PC-9 (cell line): Measurements from ENCODE around the gene FAM199X. TPM values are rescaled to one million over a fixed set of nuclear protein-coding genes. Genes with fewer than 3 reads are reported as not detected.

Experiments
- BruUV-seq: library from RNA; stranded (reverse); fragments of 400-500 nt; replicated peaks from 2 replicates; lab custom pipeline; 2021; lab: Mats Ljungman, UMichigan
- CTCF ChIA-PET: fragments of 300-600 bp; sonication (Branson Sonifier 250); formaldehyde crosslinking; loops from one replicate; lab custom pipeline; 2022; ENCODE audit warnings: antibody characterized with exemption; lab: Charles Lee
- POLR2A ChIA-PET: fragments of 300-600 bp; sonication (Branson Sonifier 250); formaldehyde crosslinking; loops from one replicate; lab custom pipeline; 2022; ENCODE audit warnings: antibody characterized with exemption; ENCODE audit not compliant: unreplicated experiment; lab: Charles Lee
- DNase-seq, 2 experiments: peaks; one replicate each; pipeline versions ENCODE4 v3.0.0 to v3.0.0-alpha.2; 2015 to 2022; ENCODE audit warnings: mixed read lengths in 1 of 2
- H2AFZ ChIP-seq: fragments of 200-600 bp; sonication (generic); 2 replicates; pipeline ENCODE4 v1.8.1; 2017; ENCODE audit warnings: antibody characterized with exemption
- H3F3A ChIP-seq: fragments of 200-600 bp; sonication (generic); 2 replicates; pipeline ENCODE4 v1.8.1; 2017; ENCODE audit warnings: antibody characterized with exemption, mild to moderate bottlenecking, low read depth; ENCODE audit not compliant: insufficient read depth
- H3K27ac ChIP-seq: fragments of 200-600 bp; sonication (generic); 2 replicates; pipeline ENCODE4 v1.6.1; 2016; ENCODE audit warnings: mixed run types
- H3K27me3 ChIP-seq: fragments of 200-600 bp; sonication (generic); 2 replicates; pipeline ENCODE4 v1.6.1; 2016; ENCODE audit warnings: low read depth, mixed run types; ENCODE audit not compliant: insufficient read depth
- H3K36me3 ChIP-seq: fragments of 200-600 bp; sonication (generic); 2 replicates; pipeline ENCODE4 v1.6.1; 2016; ENCODE audit warnings: low read depth, mixed run types
- H3K4me1 ChIP-seq: fragments of 200-600 bp; sonication (generic); replicated peaks from 2 replicates; pipeline ENCODE4 v1.6.1; 2016; ENCODE audit warnings: mixed run types; ENCODE audit not compliant: insufficient read depth
- H3K4me2 ChIP-seq: fragments of 200-600 bp; sonication (generic); 2 replicates; pipeline ENCODE4 v1.6.1; 2017; ENCODE audit warnings: mixed run types
- H3K4me3 ChIP-seq: fragments of 200-600 bp; sonication (generic); 2 replicates; pipeline ENCODE4 v1.6.1; 2016; ENCODE audit warnings: mixed run types
- H3K79me2 ChIP-seq: fragments of 200-600 bp; sonication (generic); 2 replicates; pipeline ENCODE4 v1.6.1; 2017; ENCODE audit warnings: low read depth, mixed run types
- H3K9me2 ChIP-seq: fragments of 200-600 bp; sonication (generic); 2 replicates; pipeline ENCODE4 v1.8.1; 2017; ENCODE audit warnings: mild to moderate bottlenecking; ENCODE audit not compliant: insufficient read depth
- H3K9me3 ChIP-seq: fragments of 200-600 bp; sonication (generic); 2 replicates; pipeline ENCODE4 v1.8.1; 2016; ENCODE audit warnings: low read depth; ENCODE audit not compliant: insufficient read depth
- H4K20me1 ChIP-seq: fragments of 200-600 bp; sonication (generic); 2 replicates; pipeline ENCODE4 v1.8.1; 2017; ENCODE audit not compliant: insufficient read depth
- EZH2 ChIP-seq: fragments of 200-600 bp; sonication (generic); IDR thresholded peaks from 2 replicates; pipeline ENCODE4 v1.8.0; 2017; ENCODE audit warnings: antibody characterized with exemption, low read depth
- intact Hi-C: fragments of 100-400 bp; cut with micrococcal nuclease; formaldehyde crosslinking; loops from one replicate; pipeline ENCODE4 v1.10.0; 2022; ENCODE audit not compliant: unreplicated experiment
- total RNA-seq: library from RNA; stranded (reverse); gene quantifications from 2 replicates; pipeline ENCODE4 v1.2.3, GENCODE V29; 2021
- TF ChIP-seq, protein P1 (sequence below): fragments of 200-600 bp; sonication (generic); conservative IDR thresholded peaks from 2 replicates; pipeline ENCODE4 v1.6.1; 2017; ENCODE audit warnings: mixed run types, antibody characterized with exemption, mild to moderate bottlenecking, moderate library complexity

The FAM199X gene
- total RNA-seq, 1 experiment from 2014 or later, result 35.7 TPM

DNA sequence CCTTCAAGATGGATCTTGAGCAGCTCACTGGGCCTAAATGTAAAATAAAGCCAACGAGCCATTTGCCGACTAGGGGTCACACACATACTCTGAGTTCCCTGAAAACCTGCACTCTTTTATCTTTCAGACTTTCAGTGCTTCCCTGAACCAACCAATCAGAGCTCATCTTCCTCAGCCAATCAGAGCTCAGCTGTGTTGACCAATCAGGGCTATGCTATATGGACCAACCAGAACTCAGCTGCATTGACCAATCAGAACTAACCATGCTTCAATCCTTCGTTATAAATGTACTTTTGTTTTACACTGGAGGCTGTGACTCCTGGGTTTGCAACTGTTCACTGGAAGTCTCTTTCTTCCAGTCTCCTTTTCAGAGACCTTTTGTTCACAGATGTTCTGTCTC, 28.8 kb upstream of the FAM199X start:
- H3K36me3 ChIP-seq, result no peaks in the 10 kb centered on the region
- TF ChIP-seq, protein P1, sequence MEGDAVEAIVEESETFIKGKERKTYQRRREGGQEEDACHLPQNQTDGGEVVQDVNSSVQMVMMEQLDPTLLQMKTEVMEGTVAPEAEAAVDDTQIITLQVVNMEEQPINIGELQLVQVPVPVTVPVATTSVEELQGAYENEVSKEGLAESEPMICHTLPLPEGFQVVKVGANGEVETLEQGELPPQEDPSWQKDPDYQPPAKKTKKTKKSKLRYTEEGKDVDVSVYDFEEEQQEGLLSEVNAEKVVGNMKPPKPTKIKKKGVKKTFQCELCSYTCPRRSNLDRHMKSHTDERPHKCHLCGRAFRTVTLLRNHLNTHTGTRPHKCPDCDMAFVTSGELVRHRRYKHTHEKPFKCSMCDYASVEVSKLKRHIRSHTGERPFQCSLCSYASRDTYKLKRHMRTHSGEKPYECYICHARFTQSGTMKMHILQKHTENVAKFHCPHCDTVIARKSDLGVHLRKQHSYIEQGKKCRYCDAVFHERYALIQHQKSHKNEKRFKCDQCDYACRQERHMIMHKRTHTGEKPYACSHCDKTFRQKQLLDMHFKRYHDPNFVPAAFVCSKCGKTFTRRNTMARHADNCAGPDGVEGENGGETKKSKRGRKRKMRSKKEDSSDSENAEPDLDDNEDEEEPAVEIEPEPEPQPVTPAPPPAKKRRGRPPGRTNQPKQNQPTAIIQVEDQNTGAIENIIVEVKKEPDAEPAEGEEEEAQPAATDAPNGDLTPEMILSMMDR, result no peak
- no peak for TF ChIP-seq EZH2
- no peaks in the 10 kb centered on the region for H3K4me1 ChIP-seq
- ChIA-PET POLR2A (no interaction called here), CTCF (no interaction called here)
- H3K9me3 ChIP-seq, result no peaks in the 10 kb centered on the region
- DNase-seq, result no peak
- no peak overlapping the region for H3K4me3 ChIP-seq
- H3K4me2 ChIP-seq, result no peak overlapping the region
- H3F3A ChIP-seq, result no peaks in the 10 kb centered on the region
- H3K9me2 ChIP-seq, result no peaks in the 10 kb centered on the region
- no peaks in the 10 kb centered on the region for H3K79me2 ChIP-seq
- no peaks in the 10 kb centered on the region for H3K27me3 ChIP-seq
- no peaks in the 10 kb centered on the region for H4K20me1 ChIP-seq
- no TSS peak for BruUV-seq
- no peak overlapping the region for H2AFZ ChIP-seq
- intact Hi-C loops, result loop anchor here (2.0 kb wide), 1 partner anchor 293 kb away; no protein-coding TSS in a partner anchor
- no peak overlapping the region for H3K27ac ChIP-seq

DNA sequence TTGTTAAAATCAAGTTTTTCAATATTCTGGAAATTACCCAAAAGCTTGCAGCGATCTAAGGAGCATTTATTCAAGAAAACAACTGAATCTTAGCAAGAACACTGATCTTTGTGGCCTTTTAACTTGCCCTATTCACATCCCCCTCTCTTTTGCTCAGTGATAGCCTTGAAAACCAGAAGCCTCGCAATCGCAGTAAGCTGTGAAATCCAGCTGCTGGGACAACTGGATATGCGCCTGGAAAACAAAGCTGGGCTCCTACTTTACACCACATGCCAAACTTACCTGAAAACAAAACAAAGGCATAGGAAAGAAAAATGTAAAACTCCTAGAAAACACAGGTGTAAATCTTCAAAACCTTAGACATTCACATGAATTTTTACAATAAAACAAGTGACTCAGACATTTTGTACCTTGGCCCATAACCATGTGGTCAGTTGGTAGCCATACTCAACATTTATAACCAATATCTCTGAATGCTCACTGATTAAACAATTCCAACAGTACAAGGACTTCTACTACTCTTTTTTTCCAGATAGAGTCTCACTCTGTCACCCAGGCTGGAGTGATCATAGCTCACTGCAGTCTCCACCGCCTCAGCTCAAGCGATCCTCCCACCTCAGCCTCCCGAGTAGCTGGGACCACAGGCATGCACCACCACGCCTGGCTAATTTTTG, 25.0 kb upstream of the FAM199X start:
- intact Hi-C loops, result no loop called here

DNA sequence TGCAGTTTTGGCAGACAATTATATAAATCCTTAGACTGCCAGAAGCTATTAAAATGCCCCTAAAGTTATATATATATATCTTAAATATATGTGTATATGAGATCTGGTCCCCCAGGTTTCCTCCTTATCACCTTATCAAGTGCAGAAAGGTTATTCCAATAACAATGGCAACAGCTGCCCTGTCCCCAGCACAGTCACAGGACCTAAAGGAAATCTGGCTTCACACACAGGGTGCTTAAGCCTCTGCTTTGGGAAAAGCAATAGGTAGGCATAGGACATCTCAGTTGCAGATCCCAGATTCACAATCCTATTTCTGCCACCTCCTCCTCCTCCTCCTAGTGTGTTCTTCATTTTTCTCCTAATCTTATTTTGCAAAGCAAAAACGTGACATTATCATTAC, 15.2 kb upstream of the FAM199X start:
- Histone ChIP-seq H3K27me3 (no peaks in the 10 kb centered on the region), H3K79me2 (peaks cover 11% of the 10 kb centered on the region), H3K4me3 (no peak overlapping the region), H3K4me2 (no peak overlapping the region), H2AFZ (no peak overlapping the region), H3F3A (no peaks in the 10 kb centered on the region), H4K20me1 (no peaks in the 10 kb centered on the region), H3K36me3 (no peaks in the 10 kb centered on the region), H3K9me3 (no peaks in the 10 kb centered on the region), H3K27ac (no peak overlapping the region), H3K4me1 (no peaks in the 10 kb centered on the region), H3K9me2 (no peaks in the 10 kb centered on the region)
- ChIA-PET CTCF (no interaction called here), POLR2A (no interaction called here)
- TF ChIP-seq, protein P1, result no peak
- no peak for TF ChIP-seq EZH2
- intact Hi-C loops, result no loop called here
- no peak for DNase-seq
- BruUV-seq, result no TSS peak

More for the DNA sequence above, 25.0 kb upstream of the FAM199X start:
- BruUV-seq, result no TSS peak
- H3K36me3 ChIP-seq, result no peaks in the 10 kb centered on the region
- H3F3A ChIP-seq, result no peaks in the 10 kb centered on the region
- no peaks in the 10 kb centered on the region for H3K79me2 ChIP-seq
- POLR2A ChIA-PET, result no interaction called here
- H3K4me3 ChIP-seq, result no peak overlapping the region
- CTCF ChIA-PET, result no interaction called here
- H3K9me2 ChIP-seq, result no peaks in the 10 kb centered on the region
- no peak for DNase-seq
- H2AFZ ChIP-seq, result no peak overlapping the region
- no peaks in the 10 kb centered on the region for H4K20me1 ChIP-seq
- no peaks in the 10 kb centered on the region for H3K4me1 ChIP-seq
- no peaks in the 10 kb centered on the region for H3K27me3 ChIP-seq
- no peaks in the 10 kb centered on the region for H3K9me3 ChIP-seq
- TF ChIP-seq, protein P1, result no peak
- no peak overlapping the region for H3K27ac ChIP-seq
- no peak overlapping the region for H3K4me2 ChIP-seq
